SU-DHL-6 (cell line): Measurements from ENCODE around the gene MXD4.

Experiments used
- CTCF ChIP-seq: fragments of 200-600 bp; sonication (generic); IDR thresholded peaks from one replicate; pipeline ENCODE4 v1.5.1; 2017; ENCODE audit warnings: antibody characterized with exemption, mild to moderate bottlenecking, low read length, moderate library complexity; ENCODE audit not compliant: insufficient read depth, poor library complexity, severe bottlenecking
- EZH2phosphoT487 ChIP-seq: fragments of 200-600 bp; sonication (generic), shearing (Covaris generic); conservative IDR thresholded peaks from 2 replicates; pipeline ENCODE4 v1.6.1; 2018; ENCODE audit warnings: mild to moderate bottlenecking, antibody characterized with exemption, low read length, moderate library complexity, mixed read lengths

DNA sequence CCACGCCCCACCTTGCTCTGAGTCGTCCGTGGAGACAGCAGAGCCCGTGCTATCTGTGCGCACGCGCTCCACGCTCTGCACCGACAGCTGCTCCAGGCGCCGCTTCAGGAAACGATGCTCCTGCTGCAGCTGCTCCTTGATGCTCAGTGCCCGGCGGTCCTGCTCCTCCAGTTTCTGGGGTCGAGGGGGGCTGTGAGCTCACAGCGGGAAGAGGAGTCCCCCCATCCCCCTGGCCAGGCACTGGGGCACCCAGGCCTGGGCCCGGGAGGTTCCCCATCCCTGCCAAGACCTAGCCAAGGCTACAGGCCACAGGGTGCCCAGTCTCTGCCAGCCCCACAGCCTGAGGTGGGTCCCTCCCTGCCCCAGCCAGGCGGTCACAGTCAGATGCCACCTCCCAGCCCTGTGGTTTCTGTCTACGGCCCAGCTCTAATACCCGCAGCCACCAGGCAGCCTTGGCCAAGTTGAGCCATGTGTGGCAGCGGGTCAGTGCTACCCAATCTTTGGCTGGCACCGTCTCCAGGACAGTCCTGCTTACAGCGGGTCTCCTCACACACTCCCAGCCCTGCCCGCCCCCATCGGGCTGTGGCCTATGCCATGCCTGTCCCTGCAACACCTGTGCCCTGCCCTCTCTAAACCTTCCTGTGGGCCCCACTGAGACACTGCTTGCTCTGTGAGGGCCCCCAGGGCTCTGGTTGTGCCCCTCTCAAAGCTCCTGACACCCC is 10.7 kb downstream of the MXD4 start:
- TF ChIP-seq CTCF (no peak), EZH2phosphoT487 (no peak)
